Stimulated activated effector memory CD8-positive, alpha-beta T cell treated with anti-CD3 and anti-CD28 coated beads, Interleukin-12 subunit alpha, Interleukin-12 subunit beta, amount 100 ng/mL, for 72 hours (primary cell): ENCODE results near the gene BCL2L11.

ENCODE experiments used
- ATAC-seq: fragments of 150-1000 bp; cut with Tn5 transposase; 2 replicates; pipeline ENCODE4 v1.10.0; 2021
- DNase-seq, 2 donors: peaks; one replicate each; pipeline ENCODE4 v3.0.0; 2021 to 2022; ENCODE audit warnings: low spot score in 2 of 2
- H3K27ac Mint-ChIP-seq: one replicate; pipeline ENCODE4 v1.8.0; 2022; ENCODE audit warnings: mild to moderate bottlenecking, mixed read lengths
- H3K36me3 Mint-ChIP-seq: one replicate; pipeline ENCODE4 v1.8.0; 2022; ENCODE audit warnings: mild to moderate bottlenecking, mixed read lengths
- H3K4me1 Mint-ChIP-seq: one replicate; pipeline ENCODE4 v1.8.0; 2022; ENCODE audit warnings: mixed read lengths
- H3K4me3 Mint-ChIP-seq: one replicate; pipeline ENCODE4 v1.8.0; 2022; ENCODE audit warnings: mild to moderate bottlenecking, mixed read lengths
- H3K9me3 Mint-ChIP-seq: one replicate; pipeline ENCODE4 v1.8.0; 2022; ENCODE audit warnings: mixed read lengths

Gene BCL2L11

DNA sequence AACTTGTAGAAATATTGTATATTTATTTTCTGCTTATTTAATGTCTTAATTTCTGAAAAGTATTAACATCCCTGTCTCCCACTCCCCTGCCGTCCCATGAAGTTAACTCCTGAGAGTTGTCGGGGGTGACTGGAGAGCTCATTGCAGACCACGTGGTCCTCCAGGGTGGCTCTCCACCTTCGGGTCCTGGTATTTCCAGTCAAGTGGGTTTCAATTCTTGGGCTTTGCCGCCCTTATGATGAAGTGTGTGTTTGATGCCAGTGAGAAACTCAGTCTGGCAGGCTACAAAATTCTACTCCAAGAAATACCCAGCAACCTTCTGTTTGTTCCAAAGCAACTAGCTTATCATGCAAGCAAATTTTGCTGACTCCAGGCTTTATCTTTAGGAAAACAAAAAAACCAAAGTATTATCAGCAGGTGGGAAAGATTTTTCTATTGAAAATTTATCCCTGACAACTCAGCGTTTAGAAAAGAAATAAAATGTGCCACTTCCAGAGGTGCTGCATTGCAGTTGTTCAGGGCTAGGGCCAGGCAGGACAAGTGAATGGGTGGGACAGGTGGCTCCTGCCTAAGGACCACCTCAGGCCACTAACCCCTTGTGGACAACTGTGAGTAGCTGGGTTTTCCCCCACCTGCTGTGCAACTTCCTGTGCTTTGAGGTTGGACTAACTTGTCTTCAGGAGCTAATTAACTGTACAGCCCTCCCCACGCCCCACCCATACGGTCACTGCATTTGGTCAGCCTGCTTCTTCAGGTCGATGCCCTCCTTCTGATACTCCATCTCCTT is 46.6 kb downstream of the BCL2L11 start:
- H3K36me3 Mint-ChIP-seq = peaks cover 64% of the 10 kb centered on the region
- H3K4me1 Mint-ChIP-seq = peaks cover 32% of the 10 kb centered on the region
- H3K9me3 Mint-ChIP-seq = no peaks in the 10 kb centered on the region
- H3K27ac Mint-ChIP-seq = no peak overlapping the region
- H3K4me3 Mint-ChIP-seq = no peak overlapping the region
- DNase-seq (no peak), ATAC-seq (no peak)

DNA sequence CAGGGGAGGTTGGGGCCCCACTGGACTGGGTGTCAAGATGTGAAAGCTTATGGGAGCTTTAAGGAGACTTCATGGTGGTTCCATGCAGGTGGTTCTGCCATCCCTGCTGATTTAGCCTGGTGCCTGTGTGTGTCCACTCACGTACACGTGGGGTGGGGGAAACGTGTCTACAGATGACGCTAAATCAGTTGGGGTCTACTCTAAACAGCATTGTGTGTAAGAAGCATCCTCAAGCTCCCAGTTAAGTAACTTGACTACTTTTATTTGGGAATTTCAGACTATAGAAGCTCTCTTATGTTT is 47.1 kb downstream of the BCL2L11 start:
- Mint-ChIP-seq H3K27ac (no peak overlapping the region), H3K36me3 (peaks cover 58% of the 10 kb centered on the region), H3K9me3 (no peaks in the 10 kb centered on the region), H3K4me3 (no peak overlapping the region), H3K4me1 (peaks cover 27% of the 10 kb centered on the region)
- DNase-seq (no peak), ATAC-seq (no peak)

- no peak overlapping the region for H3K27ac Mint-ChIP-seq
- H3K4me3 Mint-ChIP-seq = no peak overlapping the region
- H3K4me1 Mint-ChIP-seq = peaks cover 20% of the 10 kb centered on the region
- ATAC-seq = peak; percentile 97
- H3K9me3 Mint-ChIP-seq = no peaks in the 10 kb centered on the region
- H3K36me3 Mint-ChIP-seq = peaks cover 50% of the 10 kb centered on the region
- peak; percentile 40 to 78 for DNase-seq
Measured at GRCh38 chr2:111168528-111169239, 48.0 kb downstream of the BCL2L11 start.

DNA sequence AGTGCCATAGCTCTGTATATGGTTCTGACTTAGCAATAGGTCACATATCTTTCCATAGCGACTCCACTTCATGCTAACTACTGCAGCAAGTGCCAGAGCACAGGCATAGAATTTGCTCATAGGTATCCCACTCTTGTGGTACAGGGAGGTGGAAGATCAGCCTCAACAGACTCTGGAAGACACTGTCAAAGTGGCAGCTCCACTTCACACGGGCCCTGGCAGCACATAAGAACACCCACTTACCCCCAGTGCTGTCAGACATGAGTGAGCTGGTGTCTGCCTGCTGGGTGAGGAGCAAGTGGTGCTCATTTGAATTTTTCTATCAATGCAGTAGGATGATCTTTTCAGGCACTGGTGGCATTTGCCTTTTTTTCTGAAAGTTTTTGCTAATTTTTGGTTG is 48.6 kb downstream of the BCL2L11 start:
- H3K4me3 Mint-ChIP-seq = no peak overlapping the region
- peaks cover 44% of the 10 kb centered on the region for H3K36me3 Mint-ChIP-seq
- no peak overlapping the region for H3K27ac Mint-ChIP-seq
- no peaks in the 10 kb centered on the region for H3K9me3 Mint-ChIP-seq
- H3K4me1 Mint-ChIP-seq = peaks cover 20% of the 10 kb centered on the region
- ATAC-seq = no peak
- DNase-seq = no peak

GRCh38 chr2:111169924-111170323 is 49.2 kb downstream of the BCL2L11 start:
- H3K4me3 Mint-ChIP-seq = no peak overlapping the region
- peaks cover 20% of the 10 kb centered on the region for H3K4me1 Mint-ChIP-seq
- DNase-seq = no peak
- H3K27ac Mint-ChIP-seq = no peak overlapping the region
- no peak for ATAC-seq
- peaks cover 37% of the 10 kb centered on the region for H3K36me3 Mint-ChIP-seq
- no peaks in the 10 kb centered on the region for H3K9me3 Mint-ChIP-seq

DNA sequence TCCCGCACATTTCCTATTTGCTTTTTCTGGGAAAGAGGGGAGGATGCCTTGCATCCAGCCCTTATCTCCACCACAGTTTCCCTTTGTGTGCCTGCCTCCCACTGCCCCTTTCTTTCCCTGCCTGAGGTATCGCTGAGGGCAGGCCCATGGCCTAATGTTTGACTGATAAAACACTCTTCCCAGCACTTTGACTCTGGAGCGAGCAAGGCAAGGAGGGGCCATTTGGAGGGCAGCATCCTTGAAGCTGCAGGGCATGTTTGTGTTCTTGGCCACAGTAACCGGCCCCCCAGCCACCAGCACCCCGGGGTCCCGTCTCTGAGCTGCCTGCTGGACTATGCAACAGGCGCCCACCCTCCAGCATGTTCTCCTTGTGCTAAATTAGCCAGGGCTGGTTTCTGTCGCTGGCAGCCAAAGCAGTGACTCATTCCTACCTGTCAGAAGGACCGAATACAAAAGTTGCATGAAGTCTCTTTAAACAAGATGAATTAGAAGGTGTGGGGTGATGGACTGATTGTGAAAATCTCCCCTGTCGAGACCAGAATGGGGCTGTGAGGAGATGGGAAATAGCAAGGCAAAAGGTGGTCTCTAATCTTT is 50.7 kb downstream of the BCL2L11 start:
- no peak overlapping the region for H3K27ac Mint-ChIP-seq
- H3K4me1 Mint-ChIP-seq = peaks cover 20% of the 10 kb centered on the region
- DNase-seq = no peak
- H3K9me3 Mint-ChIP-seq = no peaks in the 10 kb centered on the region
- H3K36me3 Mint-ChIP-seq = peaks cover 22% of the 10 kb centered on the region
- H3K4me3 Mint-ChIP-seq = no peak overlapping the region
- ATAC-seq = no peak

DNA sequence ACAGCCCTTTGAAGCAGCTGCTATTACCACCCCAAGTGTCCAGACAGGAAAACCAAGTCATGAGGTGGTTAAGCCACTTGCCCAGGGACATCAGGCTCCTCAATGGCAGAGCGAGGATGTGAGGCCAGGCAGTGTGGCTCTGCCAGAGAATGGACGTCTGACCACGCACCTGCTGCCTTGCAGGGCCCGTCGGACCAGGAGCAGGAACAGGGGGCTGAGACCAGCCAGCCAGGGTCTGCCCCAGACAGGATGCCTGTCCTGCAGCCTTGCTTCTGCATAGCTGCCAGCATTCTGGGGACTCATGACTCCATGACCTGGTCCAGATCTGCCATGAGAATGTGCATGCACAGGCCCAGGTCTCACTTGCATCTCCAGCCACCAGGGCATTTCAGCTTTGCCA is 52.0 kb downstream of the BCL2L11 start:
- H3K4me3 Mint-ChIP-seq = no peak overlapping the region
- H3K4me1 Mint-ChIP-seq = peaks cover 17% of the 10 kb centered on the region
- no peaks in the 10 kb centered on the region for H3K9me3 Mint-ChIP-seq
- no peak overlapping the region for H3K27ac Mint-ChIP-seq
- DNase-seq (no peak), ATAC-seq (no peak)
- H3K36me3 Mint-ChIP-seq = peaks cover 12% of the 10 kb centered on the region

GRCh38 chr2:111173338-111173737 is 52.6 kb downstream of the BCL2L11 start:
- peaks cover 11% of the 10 kb centered on the region for H3K4me1 Mint-ChIP-seq
- H3K9me3 Mint-ChIP-seq = no peaks in the 10 kb centered on the region
- DNase-seq (no peak), ATAC-seq (no peak)
- no peak overlapping the region for H3K4me3 Mint-ChIP-seq
- no peak overlapping the region for H3K27ac Mint-ChIP-seq
- peaks cover 6% of the 10 kb centered on the region for H3K36me3 Mint-ChIP-seq

GRCh38 chr2:111173856-111174255 is 53.1 kb downstream of the BCL2L11 start:
- peaks cover 6% of the 10 kb centered on the region for H3K4me1 Mint-ChIP-seq
- H3K27ac Mint-ChIP-seq = no peak overlapping the region
- H3K4me3 Mint-ChIP-seq = no peak overlapping the region
- ATAC-seq (no peak), DNase-seq (no peak)
- no peaks in the 10 kb centered on the region for H3K9me3 Mint-ChIP-seq
- H3K36me3 Mint-ChIP-seq = peaks cover under 1% of the 10 kb centered on the region

GRCh38 chr2:111175615-111176014 is 54.9 kb downstream of the BCL2L11 start:
- Mint-ChIP-seq H3K4me3 (no peak overlapping the region), H3K27ac (no peak overlapping the region), H3K4me1 (no peaks in the 10 kb centered on the region), H3K36me3 (no peaks in the 10 kb centered on the region), H3K9me3 (no peaks in the 10 kb centered on the region)
- no peak for ATAC-seq
- DNase-seq = no peak

- ATAC-seq (peak; percentile 31), DNase-seq (no peak)
- no peak overlapping the region for H3K4me3 Mint-ChIP-seq
- no peaks in the 10 kb centered on the region for H3K36me3 Mint-ChIP-seq
- no peaks in the 10 kb centered on the region for H3K4me1 Mint-ChIP-seq
- no peak overlapping the region for H3K27ac Mint-ChIP-seq
- H3K9me3 Mint-ChIP-seq = no peaks in the 10 kb centered on the region
Measured at GRCh38 chr2:111176388-111176787, 55.7 kb downstream of the BCL2L11 start.

DNA sequence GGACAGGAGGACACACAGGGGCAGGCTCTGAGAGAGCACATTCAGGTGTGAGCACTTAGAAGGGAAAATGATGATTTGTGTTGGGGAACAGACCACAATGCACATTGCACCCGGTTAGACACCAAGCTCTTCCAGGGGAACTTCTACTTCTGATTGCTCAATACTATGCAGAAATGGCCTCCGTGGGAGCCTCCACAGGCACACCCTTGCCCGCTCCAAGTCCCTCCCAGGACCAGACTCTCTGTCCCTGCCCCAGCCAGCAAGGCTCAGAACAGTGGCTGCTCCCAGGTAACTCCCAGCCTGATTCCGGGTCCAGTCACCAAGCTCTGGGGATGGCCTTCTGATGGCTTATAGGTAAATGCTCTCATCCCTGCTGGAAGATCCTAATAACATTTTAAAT is 56.2 kb downstream of the BCL2L11 start:
- Mint-ChIP-seq H3K4me3 (no peak overlapping the region), H3K27ac (no peak overlapping the region), H3K9me3 (no peaks in the 10 kb centered on the region), H3K4me1 (no peaks in the 10 kb centered on the region), H3K36me3 (no peaks in the 10 kb centered on the region)
- no peak for ATAC-seq
- DNase-seq = no peak

GRCh38 chr2:111178296-111178695 is 57.6 kb downstream of the BCL2L11 start:
- ATAC-seq (no peak), DNase-seq (no peak)
- H3K36me3 Mint-ChIP-seq = no peaks in the 10 kb centered on the region
- H3K9me3 Mint-ChIP-seq = no peaks in the 10 kb centered on the region
- H3K4me3 Mint-ChIP-seq = no peak overlapping the region
- H3K27ac Mint-ChIP-seq = no peak overlapping the region
- no peaks in the 10 kb centered on the region for H3K4me1 Mint-ChIP-seq

- ATAC-seq = no peak
- no peaks in the 10 kb centered on the region for H3K9me3 Mint-ChIP-seq
- H3K4me3 Mint-ChIP-seq = no peak overlapping the region
- no peak overlapping the region for H3K27ac Mint-ChIP-seq
- no peaks in the 10 kb centered on the region for H3K36me3 Mint-ChIP-seq
- H3K4me1 Mint-ChIP-seq = no peaks in the 10 kb centered on the region
- no peak for DNase-seq
Measured at GRCh38 chr2:111178730-111179405, 58.2 kb downstream of the BCL2L11 start.

DNA sequence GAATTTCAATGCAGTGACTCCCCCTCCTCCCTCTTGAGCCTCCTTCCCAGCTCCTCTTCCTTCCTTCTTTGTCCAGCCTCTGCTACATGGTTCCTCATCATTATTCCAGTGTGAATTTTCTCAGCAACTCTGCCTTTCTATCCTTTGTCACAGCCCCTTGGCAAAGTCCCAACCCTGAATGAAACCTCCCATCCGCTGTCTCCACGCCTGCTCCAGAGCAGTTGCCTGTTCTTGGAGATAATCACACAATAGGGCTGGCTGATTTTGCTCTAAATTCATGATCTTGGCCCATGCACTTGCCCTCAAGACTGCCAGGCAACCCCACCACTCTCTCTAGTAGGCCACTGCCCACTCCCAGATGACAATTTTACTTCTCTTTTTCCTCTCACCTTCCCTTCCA is 61.4 kb downstream of the BCL2L11 start:
- H3K4me3 Mint-ChIP-seq = no peak overlapping the region
- DNase-seq (no peak), ATAC-seq (no peak)
- H3K9me3 Mint-ChIP-seq = no peaks in the 10 kb centered on the region
- no peak overlapping the region for H3K27ac Mint-ChIP-seq
- H3K36me3 Mint-ChIP-seq = no peaks in the 10 kb centered on the region
- no peaks in the 10 kb centered on the region for H3K4me1 Mint-ChIP-seq
